Activated T-cell treated with anti-CD3 and anti-CD28 coated beads for 24 hours (primary cell): Measurements from ENCODE around the gene SCAANT1.

Experiments
- DNase-seq: peaks from one replicate; pipeline ENCODE4 v3.0.0-alpha.2; 2020; ENCODE audit warnings: low read depth

SCAANT1 gene

DNA sequence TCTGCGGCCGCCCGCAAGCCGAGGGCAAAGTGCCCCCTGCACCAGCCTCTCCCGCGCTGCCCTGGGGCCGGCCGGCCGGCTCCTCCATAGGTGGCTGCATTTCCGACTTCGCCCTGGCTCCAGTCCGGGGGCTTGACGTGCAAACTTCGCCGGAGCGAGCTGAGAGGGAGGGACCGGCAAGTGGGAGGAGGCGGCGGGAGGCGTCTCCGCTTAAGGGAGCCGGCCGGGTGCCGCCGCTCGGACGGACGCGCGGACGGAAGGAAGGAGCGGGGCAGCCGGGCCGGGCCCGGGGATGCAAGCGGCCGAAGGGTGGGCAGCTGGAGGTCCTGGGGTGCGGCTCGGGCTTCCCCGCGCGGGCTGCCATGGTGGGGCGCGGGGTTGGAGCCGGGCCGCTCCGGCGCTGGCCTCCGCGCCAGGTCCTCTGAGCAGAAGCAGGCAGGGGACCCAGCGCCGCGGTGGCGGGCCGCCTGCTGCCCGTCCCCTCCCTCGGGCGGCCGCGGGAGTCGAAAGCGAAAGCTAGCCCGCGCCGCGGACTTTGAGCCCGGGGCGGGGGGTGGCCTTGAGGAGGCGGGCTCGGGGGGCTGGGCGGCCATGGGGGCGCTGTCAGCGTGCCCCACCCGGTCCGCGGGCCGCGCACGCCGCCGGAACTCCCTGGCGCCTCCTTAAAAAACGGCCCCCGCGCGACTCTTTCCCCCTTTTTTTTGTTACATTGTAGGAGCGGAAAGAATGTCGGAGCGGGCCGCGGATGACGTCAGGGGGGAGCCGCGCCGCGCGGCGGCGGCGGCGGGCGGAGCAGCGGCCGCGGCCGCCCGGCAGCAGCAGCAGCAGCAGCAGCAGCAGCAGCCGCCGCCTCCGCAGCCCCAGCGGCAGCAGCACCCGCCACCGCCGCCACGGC, at the start of gene SCAANT1:
Gene SCAANT1 (minus strand): TSS at position 511 of the 895 bp plus-strand sequence.
- peak; percentile 79 for DNase-seq

DNA sequence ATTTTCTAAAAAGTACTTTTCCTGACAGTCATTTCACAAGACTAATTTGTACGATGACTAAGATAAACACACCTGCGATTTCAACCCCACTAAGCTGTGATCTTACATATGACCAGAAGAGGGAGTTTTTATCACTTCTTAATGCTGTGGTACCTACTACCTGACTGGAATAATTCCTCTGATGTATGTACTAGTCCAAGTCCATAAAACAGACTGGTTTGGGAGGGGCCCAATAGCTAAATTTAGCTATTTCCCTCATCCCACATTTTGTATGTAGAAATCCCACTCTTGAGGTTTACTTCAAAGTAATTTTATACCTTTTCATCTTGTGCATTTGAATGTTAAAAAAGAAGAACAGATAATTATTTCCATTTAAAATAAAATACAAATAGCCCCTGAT, 49.7 kb upstream of the SCAANT1 start:
- DNase-seq: no peak

DNA sequence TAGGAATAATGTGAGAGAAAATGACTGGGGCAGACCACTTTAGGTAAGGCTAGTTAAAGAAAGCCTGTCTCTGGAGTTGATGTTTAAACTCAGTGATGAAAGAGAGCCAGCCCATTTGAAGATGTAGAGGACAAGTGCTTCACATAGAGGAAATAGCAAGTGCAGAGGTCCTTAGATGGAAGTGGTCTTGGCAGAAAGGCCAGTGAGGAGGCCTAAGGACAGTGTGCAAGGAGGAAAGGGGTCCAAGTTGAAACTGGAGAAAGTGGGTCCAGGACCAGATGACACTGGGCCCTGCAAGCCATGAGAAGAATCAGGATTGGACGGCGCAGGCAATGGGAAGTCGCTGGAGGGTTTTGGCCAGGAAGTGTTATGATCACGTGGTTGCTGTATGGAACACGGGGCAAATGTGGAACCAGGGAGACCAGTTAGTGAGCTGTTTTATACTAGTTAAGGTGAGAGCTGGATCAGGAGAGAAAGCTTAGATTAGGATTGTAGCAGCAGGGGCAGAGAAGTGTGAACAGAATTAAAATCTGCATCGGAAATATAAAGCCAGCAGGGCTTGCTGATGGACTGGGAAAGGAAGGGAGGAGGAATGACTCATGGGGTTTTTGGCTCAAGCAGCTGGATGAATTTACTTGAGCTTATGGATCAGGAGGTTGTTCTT, 48.0 kb upstream of the SCAANT1 start:
- no peak for DNase-seq

DNA sequence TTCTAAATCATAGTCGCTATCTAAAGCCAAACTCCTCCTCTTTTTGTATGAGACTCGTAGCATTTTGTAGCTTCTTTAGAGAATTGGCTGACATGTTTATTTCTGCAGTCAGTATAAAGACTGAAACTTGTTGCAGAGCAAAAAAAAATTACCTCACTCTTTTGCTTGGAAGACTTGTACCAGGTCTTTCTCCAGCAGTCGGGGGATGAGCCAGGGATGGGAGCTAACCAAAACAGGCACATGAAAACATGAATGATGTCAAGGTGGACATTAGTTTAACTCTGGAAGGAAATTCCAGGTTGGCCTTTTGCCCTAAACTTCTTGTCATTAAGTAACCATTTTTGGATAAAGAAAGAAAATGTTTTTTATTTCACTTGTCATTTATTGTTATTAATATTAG, 47.0 kb upstream of the SCAANT1 start:
- DNase-seq: no peak

DNA sequence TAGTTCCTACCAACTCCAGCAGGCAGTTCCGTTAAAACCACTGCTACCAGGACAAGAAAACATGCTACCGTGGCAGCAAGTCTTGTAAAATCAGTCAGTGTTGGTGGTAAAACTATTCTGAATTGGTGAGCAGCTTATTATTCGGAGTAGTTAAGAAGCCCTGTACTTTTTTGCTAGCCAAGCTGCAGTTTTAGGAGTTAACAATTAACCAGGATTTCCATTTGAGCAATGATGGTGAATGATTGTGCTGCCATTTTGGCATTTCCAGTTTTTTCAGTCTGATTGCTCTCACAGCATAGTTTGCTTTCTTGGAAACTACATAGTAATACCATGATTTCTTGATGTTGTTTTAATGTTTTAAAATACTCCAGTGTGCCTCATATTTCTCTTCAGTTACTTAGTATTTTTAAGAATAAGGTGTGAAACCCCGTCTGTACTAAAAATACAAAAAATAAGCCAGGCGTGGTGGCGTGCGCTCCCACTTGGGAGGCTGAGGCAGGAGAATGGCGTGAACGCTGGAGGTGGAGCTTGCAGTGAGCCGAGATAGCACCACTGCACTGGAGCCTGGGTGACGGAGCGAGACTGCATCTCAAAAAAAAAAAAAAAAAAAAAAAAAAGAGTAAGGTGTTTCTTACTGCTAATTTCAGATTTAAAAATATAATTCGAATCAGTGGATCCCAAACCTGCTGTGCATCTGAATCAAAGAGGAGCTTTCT, 43.8 kb upstream of the SCAANT1 start:
- DNase-seq: no peak

DNA sequence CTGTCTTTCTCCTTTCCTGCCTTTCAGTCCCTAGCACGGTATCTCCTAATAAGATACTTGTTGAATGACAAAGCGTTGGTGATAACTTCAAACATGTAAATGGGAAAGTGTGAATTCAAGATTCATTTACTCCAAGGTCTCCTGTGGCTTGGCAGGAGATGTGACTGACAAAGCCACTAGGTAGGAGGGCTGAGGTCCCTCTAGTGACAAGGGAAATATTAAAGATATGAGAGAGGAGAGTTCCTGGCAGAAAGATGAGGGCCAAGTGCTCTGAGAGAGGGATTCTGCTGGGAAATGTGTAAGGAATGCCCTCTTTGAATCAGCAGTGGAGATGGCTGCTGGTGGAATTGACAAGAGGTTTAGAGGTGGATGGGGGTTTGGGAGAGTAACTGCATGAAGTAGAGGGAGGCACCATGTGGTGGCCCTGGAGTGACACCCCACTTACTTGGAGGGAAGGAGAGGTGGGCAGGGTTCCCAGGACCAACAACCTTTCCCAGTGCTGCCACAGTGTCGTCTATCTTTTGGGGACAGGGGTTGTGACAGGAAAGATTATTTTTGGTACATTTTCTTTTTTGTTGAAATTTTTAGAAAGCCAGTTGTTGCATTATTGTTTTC, 43.0 kb upstream of the SCAANT1 start:
- no peak for DNase-seq

DNA sequence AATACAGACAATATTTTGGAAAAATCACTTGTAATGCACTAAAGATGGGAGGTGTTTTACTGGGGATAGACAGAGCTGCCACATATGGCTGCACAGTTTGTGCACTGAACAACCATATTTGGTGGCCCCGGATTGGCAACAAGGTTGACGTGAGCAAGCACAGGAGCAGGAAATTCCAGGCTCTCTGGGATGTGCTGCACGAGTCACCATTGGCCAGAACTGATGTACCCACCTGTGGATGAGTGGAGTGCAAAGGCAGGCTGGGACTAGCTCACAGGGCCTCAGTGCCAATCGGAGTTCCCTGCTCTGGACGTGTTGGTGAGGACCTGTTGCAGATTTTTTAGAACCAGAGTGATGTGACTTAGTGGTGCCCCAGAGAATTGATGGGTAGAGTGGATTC, 42.0 kb upstream of the SCAANT1 start:
- no peak for DNase-seq

DNA sequence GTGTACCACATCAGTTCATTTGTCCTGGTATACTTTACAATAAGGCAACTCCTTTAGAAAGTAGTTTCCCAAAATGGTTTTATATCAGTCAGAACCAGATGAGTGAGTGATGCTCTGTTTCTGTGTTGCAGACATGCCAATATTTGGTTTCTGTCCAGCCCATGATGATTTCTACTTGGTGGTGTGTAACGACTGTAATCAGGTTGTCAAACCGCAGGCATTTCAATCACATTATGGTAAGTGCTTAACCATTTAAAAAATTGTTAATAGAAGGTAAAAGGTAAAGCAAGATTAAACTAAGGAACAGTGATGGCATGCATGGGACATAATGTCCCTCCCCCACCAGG, 40.0 kb upstream of the SCAANT1 start:
- no peak for DNase-seq

DNA sequence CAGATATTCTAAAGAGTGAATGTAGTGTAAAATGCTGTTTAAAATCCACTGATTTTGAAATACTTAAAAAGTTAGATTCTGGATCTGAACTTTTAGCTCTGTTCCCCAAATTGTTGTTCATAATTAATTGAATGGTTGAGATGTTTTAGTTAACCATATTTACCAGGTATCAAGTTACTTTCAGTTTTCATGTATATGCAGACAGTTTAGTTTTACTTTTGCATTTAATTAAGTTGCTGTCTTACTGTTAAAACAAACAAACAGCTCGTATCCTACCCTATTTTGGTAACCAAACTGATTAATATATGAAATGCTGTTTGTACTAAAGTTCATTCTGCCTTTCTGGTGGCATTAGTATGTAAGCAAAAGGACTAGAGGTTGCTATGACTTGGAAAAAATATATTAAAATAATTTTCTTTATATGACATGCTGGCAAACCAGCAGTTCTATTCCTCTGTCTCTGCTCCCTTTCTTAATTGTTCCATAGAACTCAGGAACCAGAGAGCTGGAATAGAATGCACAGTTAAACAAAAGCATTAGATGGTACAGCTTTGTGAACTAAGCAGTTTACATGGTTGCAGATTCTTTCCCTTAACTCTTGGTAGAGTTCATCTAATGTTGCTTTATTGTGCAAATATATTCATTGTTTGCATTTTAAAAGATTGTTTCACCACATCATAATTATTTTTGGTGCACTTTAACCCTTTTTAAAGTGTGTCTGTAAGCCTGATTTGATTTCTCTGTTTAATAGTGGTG, 39.5 kb upstream of the SCAANT1 start:
- no peak for DNase-seq

DNA sequence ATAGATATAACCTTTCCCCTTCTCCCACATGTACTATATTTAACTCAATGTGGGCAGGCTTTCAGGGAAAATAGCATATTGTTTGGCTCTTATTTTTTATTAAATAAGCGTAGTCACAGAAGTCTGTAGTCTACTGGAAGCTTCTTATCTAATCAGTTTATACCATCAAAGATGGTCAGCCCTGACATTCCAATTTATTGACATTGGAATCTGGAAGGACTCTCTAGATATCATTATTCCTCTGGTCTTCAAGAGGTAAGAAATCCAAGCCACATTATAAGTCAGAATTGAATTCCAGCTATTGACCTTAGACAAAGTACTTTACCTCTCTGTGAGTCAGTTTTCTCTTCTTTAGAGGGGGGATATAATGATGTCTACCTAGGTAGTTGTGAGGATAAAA, 38.5 kb upstream of the SCAANT1 start:
- no peak for DNase-seq

DNA sequence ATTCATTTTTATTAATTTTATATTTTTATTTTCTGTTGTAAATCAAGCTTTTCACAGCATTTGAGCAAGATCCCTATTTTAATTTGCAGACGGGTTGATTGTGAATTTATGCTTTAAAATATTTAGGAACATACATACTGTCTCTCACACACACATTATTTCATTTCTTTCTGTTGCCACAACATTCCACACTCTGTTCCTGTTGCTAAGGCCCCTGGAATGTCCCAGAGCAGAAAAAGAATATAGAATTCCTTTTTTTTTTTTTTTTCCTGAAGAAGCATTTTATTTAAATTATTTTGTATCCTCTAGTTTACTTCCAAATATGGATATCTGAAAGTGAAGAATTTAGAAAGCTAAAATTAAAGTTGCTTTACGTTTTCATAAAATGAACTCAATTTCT, 36.8 kb upstream of the SCAANT1 start:
- no peak for DNase-seq

DNA sequence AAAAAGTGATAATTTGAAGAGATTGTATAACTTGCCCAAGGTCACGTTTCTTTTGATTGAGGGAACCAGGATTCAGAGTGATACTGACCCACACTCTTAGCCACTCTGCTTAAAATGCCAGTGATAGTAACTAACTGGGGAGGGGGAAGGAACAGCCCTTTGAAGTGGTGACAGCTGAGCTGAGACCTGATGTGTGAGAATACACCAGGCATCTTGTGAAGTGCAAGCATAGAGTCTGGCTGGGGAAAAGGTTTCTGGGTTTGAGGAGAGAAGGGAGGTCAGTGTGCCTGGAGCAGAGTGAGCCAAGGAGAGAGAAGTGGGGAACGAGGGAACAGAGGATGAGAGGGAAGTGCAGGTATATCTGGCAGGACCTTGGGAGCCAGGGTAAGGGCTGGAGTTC, 35.4 kb upstream of the SCAANT1 start:
- DNase-seq: no peak

DNA sequence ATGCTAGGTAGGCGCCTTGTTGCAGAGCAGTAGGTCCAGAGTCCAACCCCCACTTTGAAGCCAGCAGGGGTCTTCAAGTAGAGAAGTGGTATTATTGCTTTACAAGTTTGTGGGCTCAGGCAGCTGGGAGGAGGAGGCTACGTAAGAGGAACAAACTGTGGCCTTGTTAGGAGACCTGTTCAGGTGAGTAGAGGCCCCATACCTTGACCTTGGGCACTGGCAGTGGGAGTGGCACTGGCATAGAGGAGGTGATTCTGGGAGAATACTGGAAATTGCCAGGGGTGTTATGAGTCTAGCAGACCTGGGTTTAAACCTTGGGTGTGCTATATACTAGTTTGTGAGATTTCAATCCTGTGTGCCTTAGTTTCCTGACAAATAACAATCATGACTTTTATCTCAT, 34.6 kb upstream of the SCAANT1 start:
- DNase-seq: no peak

DNA sequence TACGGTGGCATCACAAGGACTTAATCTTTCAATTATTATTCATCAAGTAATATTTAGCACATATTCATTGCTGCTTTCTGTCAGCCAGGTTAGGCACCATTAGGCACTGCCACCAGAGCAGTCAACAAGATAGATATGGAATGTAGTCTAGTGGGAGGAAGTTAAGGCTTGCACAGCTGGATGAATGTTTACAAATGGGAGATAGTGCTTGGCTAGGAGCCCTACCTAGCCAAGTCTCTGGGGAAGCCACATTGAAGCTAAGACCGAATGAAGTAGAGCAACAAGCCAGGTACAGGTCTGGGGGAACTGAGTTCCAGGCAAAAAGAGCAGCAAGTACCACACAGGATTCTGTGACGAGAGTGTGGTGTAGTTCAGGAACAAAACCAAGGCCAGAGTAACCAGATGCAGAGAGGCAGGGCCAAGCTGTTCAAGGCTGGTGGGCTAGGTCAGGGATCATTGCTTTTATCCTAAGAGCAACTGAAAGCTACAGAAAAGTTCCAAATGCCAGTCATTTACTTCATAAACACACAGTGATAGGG, 33.4 kb upstream of the SCAANT1 start:
- DNase-seq: no peak

DNA sequence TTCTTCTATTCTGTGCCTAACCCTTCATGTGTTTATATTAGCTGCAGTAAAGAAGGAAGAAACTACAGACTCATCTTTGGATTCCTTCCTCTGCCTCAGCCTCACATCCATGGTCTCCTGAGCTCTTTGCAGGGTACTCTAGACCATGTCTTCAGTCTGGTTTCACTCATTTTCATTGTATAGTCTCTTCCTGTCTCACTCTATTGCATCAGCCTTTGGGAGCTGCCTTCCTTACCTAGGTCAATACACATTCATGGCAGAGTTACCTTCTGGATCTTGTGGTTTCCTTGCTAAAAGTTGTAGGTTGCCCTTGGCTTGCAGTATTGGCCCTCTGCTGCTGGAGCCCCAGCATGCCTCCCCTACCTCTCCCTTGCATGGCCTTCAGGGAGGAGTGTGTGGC, 31.5 kb upstream of the SCAANT1 start:
- DNase-seq: no peak

DNA sequence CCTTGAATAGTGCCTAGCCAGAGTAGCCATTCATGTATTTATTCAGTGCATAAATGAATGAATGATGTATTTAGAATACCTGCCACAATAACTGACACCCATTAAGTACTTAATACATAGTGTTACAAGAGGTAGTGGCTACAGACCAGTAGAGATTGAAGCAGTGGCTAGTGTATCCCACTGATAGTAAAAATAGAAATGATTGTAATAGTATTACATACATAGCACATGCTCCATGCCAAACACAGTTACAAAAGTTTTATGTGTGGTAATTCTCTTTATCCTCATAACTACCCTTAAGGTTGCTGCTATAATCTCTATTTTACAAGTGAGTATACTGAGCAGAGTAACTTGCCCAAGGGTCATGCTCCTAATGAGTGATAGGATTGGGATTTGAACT, 30.3 kb upstream of the SCAANT1 start:
- DNase-seq: no peak

DNA sequence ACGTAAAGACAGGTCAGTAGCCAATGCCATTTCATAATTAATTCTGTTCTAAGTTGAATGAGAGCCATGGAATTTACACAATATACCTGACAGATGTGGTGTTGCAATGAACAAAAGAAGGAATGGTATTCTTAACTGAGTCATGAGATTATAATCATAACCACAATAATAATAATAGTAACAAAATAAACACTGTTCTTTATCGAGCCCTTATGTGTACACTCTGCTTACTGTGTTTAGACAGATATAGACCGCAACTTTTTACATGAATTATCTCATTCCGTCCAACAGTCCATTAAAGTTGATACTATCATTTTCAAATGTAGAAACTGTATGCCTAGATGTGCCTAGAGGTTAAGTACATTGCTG, 28.2 kb upstream of the SCAANT1 start:
- DNase-seq: no peak

DNA sequence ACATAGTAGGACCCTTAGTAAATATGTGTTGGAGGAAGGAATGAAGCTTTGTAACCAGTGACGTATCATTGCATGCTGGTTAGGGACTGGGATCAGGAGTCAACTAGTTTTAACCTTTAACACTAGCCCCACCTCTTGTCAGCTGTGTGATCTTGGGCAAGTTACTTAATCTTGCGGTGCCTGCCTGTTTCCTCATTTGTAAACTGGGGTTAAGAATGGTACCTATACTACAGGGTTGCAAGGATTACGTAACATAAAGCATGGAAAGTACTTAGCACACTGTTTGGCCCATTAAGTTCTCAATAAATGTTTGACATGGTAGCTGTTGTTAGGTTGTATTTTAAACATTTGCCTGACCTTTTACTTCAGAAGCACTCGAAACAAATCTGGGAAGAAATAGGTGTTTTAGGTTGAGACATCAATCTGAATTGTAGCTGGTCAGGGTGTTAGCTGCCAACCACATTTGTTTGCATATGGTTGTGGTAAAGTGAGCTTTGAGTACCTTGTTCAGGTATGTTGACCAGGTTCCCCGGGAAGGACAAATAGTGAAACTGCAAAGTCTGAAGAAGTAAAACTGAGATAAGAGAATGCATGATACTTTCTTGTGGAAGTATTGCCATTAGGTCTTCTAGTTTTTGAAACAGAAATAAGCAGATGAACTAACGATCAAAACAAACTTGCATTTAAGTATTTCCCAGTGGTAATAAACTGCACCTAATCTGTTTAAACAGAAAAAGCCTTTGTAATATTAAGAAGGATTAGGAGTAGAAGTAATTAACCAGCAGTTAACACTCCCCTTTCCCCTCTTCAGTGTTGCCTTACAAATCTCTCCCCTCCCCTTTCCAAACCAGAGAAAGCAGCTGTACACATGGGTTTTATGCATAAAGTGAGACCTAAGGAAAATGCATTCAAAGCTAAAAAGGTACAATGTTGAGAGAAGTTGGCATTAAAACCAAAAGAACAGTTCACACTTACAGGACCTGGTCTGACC, 25.8 kb upstream of the SCAANT1 start:
- no peak for DNase-seq

DNA sequence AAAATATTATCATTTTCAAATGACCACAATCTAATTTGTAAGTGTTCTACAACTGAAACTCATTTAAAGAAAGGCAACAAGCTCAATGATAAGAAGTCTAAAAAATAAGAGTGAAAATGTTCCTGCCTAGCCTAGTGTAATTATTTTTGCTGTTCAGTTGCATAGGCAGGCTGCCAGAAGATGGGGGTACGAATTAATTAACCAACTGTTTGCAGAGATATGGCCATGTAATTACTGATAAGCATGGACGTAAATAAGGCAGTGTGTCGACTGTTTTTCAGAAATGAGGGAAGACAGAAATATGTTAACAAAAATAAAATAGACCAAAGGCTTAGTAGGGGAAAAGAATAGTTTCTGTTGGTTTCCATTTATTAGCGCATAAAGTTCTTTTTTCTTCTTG, 24.7 kb upstream of the SCAANT1 start:
- DNase-seq: no peak
